Stimulated activated naive CD8-positive, alpha-beta T cell treated with anti-CD3 and anti-CD28 coated beads, Interleukin-15, Interleukin-2, amounts not matched to agents 100 U/mL and 50 U/mL, for 24 hours (primary cell): ENCODE results near the gene MED6.

Experiments
- ATAC-seq: fragments of 150-1000 bp; cut with Tn5 transposase; one replicate; pipeline ENCODE4 v1.10.0; 2021
- DNase-seq: peaks from one replicate; pipeline ENCODE4 v3.0.0; 2021

MED6 gene

DNA sequence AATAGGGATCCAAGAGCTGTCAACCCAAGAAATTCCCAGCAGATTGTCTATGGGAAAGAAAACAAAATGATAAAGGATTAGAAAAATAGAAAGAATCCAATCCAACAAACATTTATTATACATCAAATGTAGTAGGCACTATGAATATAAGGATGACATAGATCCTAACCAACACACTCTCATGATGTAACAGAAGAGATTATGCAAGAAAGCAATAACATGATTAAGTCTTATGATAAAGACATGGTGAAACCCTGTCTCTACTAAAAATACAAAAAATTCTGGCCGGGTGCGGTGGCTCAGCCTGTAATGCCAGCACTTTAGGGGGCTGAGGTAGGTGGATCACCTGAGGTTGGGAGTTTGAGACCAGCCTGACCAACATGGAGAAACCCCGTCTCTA, 2.7 kb downstream of the MED6 start:
- DNase-seq, result no peak
- ATAC-seq, result no peak

DNA sequence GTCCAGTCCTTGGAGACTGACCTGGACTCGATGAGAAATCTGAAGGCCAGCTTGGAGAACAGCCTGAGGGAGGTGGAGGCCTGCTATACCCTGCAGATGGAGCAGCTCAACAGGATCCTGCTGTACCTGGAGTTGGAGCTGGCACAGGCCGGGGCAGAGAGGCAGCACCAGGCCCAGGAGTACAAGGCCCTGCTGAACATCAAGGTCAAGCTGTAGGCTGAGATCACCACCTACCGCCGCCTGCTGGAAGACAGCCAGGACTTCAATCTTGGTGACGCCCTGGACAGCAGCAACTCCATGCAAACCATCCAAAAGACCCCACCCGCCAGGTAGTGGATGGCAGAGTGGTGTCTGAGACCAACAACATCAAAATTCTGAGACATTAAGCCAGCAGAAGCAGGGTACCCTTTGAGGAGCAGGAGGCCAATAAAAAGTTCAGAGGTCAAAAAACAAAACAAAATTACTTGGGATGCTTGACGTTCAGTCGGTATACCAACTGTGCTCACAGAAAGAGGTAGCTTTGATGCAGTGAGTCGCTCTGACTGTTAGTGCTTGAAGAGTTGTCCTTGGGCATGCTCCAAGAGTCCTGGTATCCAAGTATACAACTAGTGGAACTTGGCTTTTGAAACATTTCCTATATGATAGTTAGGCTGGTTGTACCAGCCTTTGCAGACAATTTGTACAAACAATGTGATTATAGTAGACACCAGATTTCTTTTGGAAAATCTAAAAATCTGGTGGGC, 4.8 kb downstream of the MED6 start:
- DNase-seq, result no peak
- ATAC-seq, result no peak

DNA sequence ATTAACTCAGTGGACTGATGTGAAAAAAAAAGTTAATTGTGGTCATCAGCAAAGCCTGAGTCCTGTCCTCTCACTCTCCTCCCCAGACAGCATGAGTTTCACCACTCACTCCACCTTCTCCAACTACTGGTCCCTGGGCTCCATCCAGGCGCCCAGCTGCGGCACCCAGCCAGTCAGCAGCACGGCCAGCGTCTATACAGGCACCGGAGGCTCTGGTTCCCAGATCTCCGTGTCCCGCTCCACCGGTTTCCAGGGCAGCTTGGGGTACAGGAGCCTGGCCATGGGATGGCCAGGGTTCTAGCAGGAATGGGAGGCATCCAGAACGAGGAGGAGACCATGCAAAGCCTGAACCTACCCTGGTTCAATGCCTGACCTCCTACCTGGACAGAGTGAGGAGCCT, 6.0 kb downstream of the MED6 start:
- DNase-seq, result no peak

GRCh38 chr14:70585231-70585630, 15.2 kb downstream of the MED6 start:
- ATAC-seq (no peak), DNase-seq (peak; percentile 7)

More for the DNA sequence above, 6.0 kb downstream of the MED6 start:
- no peak for ATAC-seq

- DNase-seq (no peak), ATAC-seq (no peak)
These were observed 23.6 kb downstream of the MED6 start for GRCh38 chr14:70576891-70577290.

- no peak for DNase-seq
- no peak for ATAC-seq
These were observed 27.4 kb downstream of the MED6 start for GRCh38 chr14:70573050-70573449.

DNA sequence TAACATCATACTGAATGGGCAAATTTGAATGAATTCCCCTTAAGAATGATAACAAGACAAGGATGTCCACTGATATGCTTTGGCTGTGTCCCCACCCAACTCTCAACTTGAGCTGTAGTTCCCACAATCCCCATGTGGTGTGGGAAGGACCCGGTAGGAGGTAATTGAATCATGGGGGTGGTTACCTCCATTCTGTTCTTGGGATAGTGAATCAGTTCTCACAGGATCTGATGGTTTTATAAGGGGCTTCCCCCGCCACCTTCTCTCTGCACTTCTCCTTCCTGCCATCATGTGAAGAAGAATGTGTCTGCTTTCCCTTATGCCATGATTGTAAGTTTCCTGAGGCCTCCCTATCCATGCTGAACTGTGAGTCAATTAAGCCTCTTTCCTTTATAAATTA, 29.3 kb downstream of the MED6 start:
- DNase-seq (no peak), ATAC-seq (no peak)

DNA sequence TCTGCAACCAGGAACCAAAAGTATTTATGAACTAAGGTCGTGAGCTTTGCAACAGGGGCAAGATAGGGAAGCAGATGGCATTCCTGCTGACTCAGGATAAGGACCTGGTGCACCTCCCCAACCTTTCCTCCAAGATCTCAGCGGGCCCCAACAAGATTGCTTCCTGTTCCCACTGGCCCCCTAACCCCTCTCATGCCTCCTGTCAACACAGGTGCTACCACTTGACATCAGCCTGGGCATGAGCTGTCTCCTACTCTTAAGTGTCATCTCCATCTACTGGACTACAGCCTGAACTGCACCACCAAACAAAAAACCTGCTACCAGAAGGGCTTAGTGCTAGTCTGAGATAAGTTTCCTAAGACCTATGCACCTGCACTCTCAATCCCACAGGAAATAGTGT, 32.7 kb downstream of the MED6 start:
- DNase-seq (peak; percentile 7), ATAC-seq (peak; percentile 61)

- DNase-seq (no peak), ATAC-seq (no peak)
These were observed 36.6 kb downstream of the MED6 start for GRCh38 chr14:70563869-70564268.

GRCh38 chr14:70563417-70563816, 37.0 kb downstream of the MED6 start:
- ATAC-seq (no peak), DNase-seq (no peak)

DNA sequence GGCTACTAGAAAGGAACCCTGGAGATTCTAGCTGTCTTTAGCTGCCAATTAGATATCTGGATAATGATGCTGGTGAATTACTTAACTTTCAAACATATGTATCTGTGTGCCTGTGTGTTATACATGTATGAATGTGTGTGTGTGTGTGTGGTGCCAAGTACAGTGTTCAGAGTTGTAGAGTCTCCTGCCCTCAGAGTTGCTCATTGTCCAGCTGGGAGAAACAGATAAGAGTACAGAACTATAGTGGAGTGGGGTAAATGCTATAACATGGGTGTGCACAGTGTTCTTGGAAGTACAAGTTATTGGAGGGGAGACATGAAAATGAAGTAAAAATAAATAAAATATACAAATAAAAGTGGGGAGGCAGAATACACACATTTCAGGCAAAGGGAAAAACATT, 42.1 kb downstream of the MED6 start:
- DNase-seq, result no peak
- ATAC-seq, result no peak

GRCh38 chr14:70555890-70556289, 44.6 kb downstream of the MED6 start:
- ATAC-seq (no peak), DNase-seq (no peak)

DNA sequence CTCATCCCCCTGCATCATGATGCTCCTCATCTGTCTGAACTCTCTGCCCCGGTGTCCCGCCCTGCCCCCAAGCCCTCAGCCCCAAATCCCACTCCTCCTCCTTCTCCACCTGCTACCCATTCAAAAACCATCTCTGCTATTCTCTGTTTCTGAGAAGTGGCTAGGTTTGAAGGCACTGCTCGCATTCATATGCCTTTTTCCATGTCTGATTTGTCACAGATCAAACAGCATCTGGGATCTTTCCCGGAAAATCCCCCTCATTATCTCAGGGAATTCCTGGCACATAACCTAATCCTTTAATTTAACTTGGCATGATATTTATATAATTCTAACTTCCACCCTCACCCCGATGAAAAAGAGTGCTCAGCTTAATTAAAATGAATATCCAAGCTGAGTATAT, 62.4 kb downstream of the MED6 start:
- ATAC-seq (no peak), DNase-seq (no peak)

DNA sequence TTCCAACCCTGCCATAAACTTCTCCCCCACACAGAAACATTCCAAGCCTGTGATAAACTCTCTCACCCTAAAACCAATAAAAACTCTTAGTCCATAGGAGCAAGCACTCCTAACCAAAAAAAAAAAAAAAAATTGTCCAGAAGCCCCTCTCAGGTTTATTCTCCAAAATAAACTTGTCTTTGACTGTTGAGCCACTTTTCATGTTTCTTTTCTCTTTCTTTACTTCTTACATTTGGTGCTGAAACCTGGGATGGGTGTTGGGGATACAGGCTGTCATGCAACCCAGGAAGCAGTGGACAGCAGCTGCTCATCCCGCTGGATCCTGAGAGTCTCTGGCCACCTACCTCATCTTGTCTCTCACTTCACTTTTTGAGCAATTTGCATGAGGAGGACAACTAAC, 63.6 kb downstream of the MED6 start:
- ATAC-seq, result no peak
- no peak for DNase-seq

DNA sequence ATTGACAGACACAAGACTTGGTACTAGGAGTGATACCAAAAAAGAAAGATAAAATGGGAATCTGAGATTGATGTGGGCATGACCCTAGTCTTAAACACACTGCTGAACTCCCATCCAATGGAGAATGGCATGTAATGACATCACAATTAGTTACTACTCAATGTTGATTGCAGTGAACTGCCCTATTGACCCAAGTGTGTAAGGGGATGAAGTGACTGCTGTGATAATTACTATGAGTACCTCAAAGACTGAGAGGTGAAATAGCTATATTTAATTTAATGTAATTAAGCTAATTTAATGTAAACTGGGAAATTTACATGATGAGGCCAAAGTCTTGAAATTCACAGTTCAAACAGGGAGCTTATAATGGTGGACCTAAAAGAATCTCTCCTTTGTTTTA, 65.6 kb downstream of the MED6 start, which contains the start of gene ADAM20:
TSS of gene ADAM20 (minus strand) at position 101 of the 400 bp plus-strand sequence. CDS start 10,247 bp downstream, outside the sequence.
- ATAC-seq (no peak), DNase-seq (no peak)
